ENCODE data around the gene DNM3. TPM values are rescaled to one million over a fixed set of nuclear protein-coding genes. Genes with fewer than 3 reads are reported as not detected.
"Not testable (repeated sequence)": the region's sequence is repeated elsewhere in the genome, so short reads cannot be mapped to it uniquely, and the experiment has no call there.

DNM3 gene
- total RNA-seq, 1 donor from 2014 or later: 2.6 TPM

DNA sequence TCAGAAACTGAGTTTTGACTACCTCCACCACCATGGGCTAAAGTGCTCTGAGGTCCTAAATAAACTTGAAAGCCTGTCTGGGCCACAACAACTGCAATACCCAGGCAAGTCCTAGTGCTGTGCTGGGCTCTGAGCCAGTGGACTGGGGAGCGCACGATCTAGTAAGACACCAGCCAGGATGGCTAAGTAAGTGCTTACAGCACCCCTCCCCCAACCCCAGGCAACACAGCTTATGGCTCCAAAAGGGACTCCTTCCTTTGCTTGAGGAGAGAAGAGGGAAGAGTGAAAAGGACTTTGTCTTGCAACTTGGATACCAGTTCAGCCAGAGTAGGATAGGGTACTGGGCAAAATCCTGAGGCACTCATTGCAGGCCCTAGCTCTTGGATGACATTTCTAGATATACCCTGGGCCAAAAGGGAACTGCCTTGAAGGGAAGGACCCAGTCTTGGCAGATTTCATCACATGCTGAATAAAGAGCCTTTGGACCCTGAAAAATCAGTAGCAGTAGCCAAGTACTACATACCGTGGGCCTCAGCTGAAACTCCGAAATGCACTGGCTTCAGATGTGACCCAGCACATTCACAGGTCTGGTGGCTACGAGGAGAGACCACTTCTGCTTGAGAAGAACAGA lies 580.8 kb downstream of the DNM3 start:
- H3K27ac ChIP-seq (ENCODE audit: low read depth, low read length): no peak overlapping the region
- H3K4me1 ChIP-seq (ENCODE audit: control insufficient read depth in 3 of 3, insufficient read depth in 3 of 3, low read length in 3 of 3): peaks cover 3 to 6% (median 5%) of the 10 kb centered on the region in 3 donors
- no peak overlapping the region for H3K9ac ChIP-seq (ENCODE audit: low read depth in 1 of 3, low read length in 3 of 3)
- H3K9me3 ChIP-seq (ENCODE audit: control insufficient read depth in 3 of 3, low read length in 3 of 3): no peaks in the 10 kb centered on the region
- H3K36me3 ChIP-seq (ENCODE audit: control insufficient read depth in 3 of 3, insufficient read depth in 3 of 3, low read length in 3 of 3): no peaks in the 10 kb centered on the region
- no peaks in the 10 kb centered on the region for H3K27me3 ChIP-seq (ENCODE audit: control insufficient read depth in 3 of 3, insufficient read depth in 3 of 3, low read length in 3 of 3)
- H3K4me3 ChIP-seq (ENCODE audit: low read length in 3 of 3): no peak overlapping the region

DNA sequence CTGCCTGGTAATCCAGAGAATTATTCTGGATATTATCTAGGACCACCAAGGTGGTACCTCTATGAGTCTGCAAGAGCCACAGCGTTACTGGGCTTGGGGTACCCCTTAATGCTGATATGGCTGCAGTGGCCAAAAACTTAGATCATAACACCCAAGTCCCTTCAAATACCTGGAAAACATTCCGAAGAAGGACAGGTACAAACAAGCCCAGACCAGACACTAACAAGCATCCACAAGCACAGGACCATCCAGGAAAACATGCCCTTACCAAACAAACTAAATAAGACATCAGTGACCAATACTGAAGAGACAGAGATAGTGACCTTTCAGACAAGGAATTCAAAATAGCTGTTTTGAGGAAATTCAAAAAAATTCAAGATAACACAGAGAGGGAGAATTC lies 582.0 kb downstream of the DNM3 start:
- H3K9ac ChIP-seq (ENCODE audit: low read depth in 1 of 3, low read length in 3 of 3): no peak overlapping the region
- H3K36me3 ChIP-seq (ENCODE audit: control insufficient read depth in 3 of 3, insufficient read depth in 3 of 3, low read length in 3 of 3): no peaks in the 10 kb centered on the region
- H3K4me1 ChIP-seq (ENCODE audit: control insufficient read depth in 3 of 3, insufficient read depth in 3 of 3, low read length in 3 of 3): peaks cover 3 to 6% (median 5%) of the 10 kb centered on the region in 3 donors
- no peaks in the 10 kb centered on the region for H3K9me3 ChIP-seq (ENCODE audit: control insufficient read depth in 3 of 3, low read length in 3 of 3)
- H3K27me3 ChIP-seq (ENCODE audit: control insufficient read depth in 3 of 3, insufficient read depth in 3 of 3, low read length in 3 of 3): no peaks in the 10 kb centered on the region
- no peak overlapping the region for H3K4me3 ChIP-seq (ENCODE audit: low read length in 3 of 3)
- H3K27ac ChIP-seq (ENCODE audit: low read depth, low read length): no peak overlapping the region

- Histone ChIP-seq H3K9ac (ENCODE audit: low read depth in 1 of 3, low read length in 3 of 3) (peak overlapping the region in 1 of 3 donors; percentile 5), H3K27ac (ENCODE audit: low read depth, low read length) (no peak overlapping the region)
Measured at GRCh38 chr1:172425339-172425738, 584.0 kb downstream of the DNM3 start.

DNA sequence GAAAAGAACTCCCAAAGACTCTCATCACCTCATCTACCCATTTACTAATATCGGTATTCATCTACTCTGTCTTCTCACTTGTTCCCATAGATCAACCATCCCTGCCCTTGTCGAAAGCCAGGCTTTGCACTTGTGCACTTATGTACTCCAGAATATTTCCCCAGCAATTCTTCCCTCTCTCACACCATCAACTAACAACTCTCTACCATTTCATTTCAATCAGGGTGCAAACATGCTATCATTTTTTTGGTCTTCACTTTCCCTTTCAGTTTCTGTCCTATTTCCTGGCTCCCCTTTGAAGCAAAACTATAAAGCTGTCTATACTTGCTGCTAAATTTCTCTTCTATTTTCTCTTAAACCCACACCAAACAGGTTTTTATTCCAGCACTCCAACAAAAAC lies 585.9 kb downstream of the DNM3 start:
- peaks cover 0 to 6% (median 3%) of the 10 kb centered on the region in 3 donors for H3K4me1 ChIP-seq (ENCODE audit: control insufficient read depth in 3 of 3, insufficient read depth in 3 of 3, low read length in 3 of 3)
- H3K36me3 ChIP-seq (ENCODE audit: control insufficient read depth in 3 of 3, insufficient read depth in 3 of 3, low read length in 3 of 3): no peaks in the 10 kb centered on the region
- no peaks in the 10 kb centered on the region for H3K9me3 ChIP-seq (ENCODE audit: control insufficient read depth in 3 of 3, low read length in 3 of 3)
- H3K4me3 ChIP-seq (ENCODE audit: low read length in 3 of 3): no peak overlapping the region
- no peak overlapping the region for H3K27ac ChIP-seq (ENCODE audit: low read depth, low read length)
- no peaks in the 10 kb centered on the region for H3K27me3 ChIP-seq (ENCODE audit: control insufficient read depth in 3 of 3, insufficient read depth in 3 of 3, low read length in 3 of 3)
- no peak overlapping the region for H3K9ac ChIP-seq (ENCODE audit: low read depth in 1 of 3, low read length in 3 of 3)

More at GRCh38 chr1:172425339-172425738, 584.0 kb downstream of the DNM3 start:
- H3K4me3 ChIP-seq (ENCODE audit: low read length in 3 of 3): no peak overlapping the region
- H3K27me3 ChIP-seq (ENCODE audit: control insufficient read depth in 3 of 3, insufficient read depth in 3 of 3, low read length in 3 of 3): no peaks in the 10 kb centered on the region
- H3K4me1 ChIP-seq (ENCODE audit: control insufficient read depth in 3 of 3, insufficient read depth in 3 of 3, low read length in 3 of 3): peaks cover 3 to 12% (median 5%) of the 10 kb centered on the region in 3 donors
- H3K36me3 ChIP-seq (ENCODE audit: control insufficient read depth in 3 of 3, insufficient read depth in 3 of 3, low read length in 3 of 3): no peaks in the 10 kb centered on the region
- no peaks in the 10 kb centered on the region for H3K9me3 ChIP-seq (ENCODE audit: control insufficient read depth in 3 of 3, low read length in 3 of 3)

- no peaks in the 10 kb centered on the region for H3K27me3 ChIP-seq (ENCODE audit: control insufficient read depth in 3 of 3, insufficient read depth in 3 of 3, low read length in 3 of 3)
Measured at GRCh38 chr1:172429331-172430127, 588.2 kb downstream of the DNM3 start.

GRCh38 chr1:172430128-172430454 lies 588.8 kb downstream of the DNM3 start:
- no peaks in the 10 kb centered on the region for H3K9me3 ChIP-seq (ENCODE audit: control insufficient read depth in 3 of 3, low read length in 3 of 3)
- H3K4me1 ChIP-seq (ENCODE audit: control insufficient read depth in 3 of 3, insufficient read depth in 3 of 3, low read length in 3 of 3): peaks cover 0 to 6% (median 0%) of the 10 kb centered on the region in 3 donors
- no peak overlapping the region for H3K9ac ChIP-seq (ENCODE audit: low read depth in 1 of 3, low read length in 3 of 3)
- H3K27me3 ChIP-seq (ENCODE audit: control insufficient read depth in 3 of 3, insufficient read depth in 3 of 3, low read length in 3 of 3): no peaks in the 10 kb centered on the region
- no peaks in the 10 kb centered on the region for H3K36me3 ChIP-seq (ENCODE audit: control insufficient read depth in 3 of 3, insufficient read depth in 3 of 3, low read length in 3 of 3)
- no peak overlapping the region for H3K4me3 ChIP-seq (ENCODE audit: low read length in 3 of 3)
- H3K27ac ChIP-seq (ENCODE audit: low read depth, low read length): no peak overlapping the region

More at GRCh38 chr1:172429331-172430127, 588.2 kb downstream of the DNM3 start:
- Histone ChIP-seq H3K36me3 (ENCODE audit: control insufficient read depth in 3 of 3, insufficient read depth in 3 of 3, low read length in 3 of 3) (no peaks in the 10 kb centered on the region), H3K9me3 (ENCODE audit: control insufficient read depth in 3 of 3, low read length in 3 of 3) (no peaks in the 10 kb centered on the region), H3K9ac (ENCODE audit: low read depth in 1 of 3, low read length in 3 of 3) (no peak overlapping the region), H3K4me1 (ENCODE audit: control insufficient read depth in 3 of 3, insufficient read depth in 3 of 3, low read length in 3 of 3) (peaks cover 0 to 6% (median 0%) of the 10 kb centered on the region in 3 donors), H3K27ac (ENCODE audit: low read depth, low read length) (no peak overlapping the region), H3K4me3 (ENCODE audit: low read length in 3 of 3) (no peak overlapping the region)

GRCh38 chr1:172431204-172431603 lies 589.9 kb downstream of the DNM3 start:
- no peak overlapping the region for H3K4me3 ChIP-seq (ENCODE audit: low read length in 3 of 3)
- no peak overlapping the region for H3K27ac ChIP-seq (ENCODE audit: low read depth, low read length)
- H3K36me3 ChIP-seq (ENCODE audit: control insufficient read depth in 3 of 3, insufficient read depth in 3 of 3, low read length in 3 of 3): no peaks in the 10 kb centered on the region
- no peaks in the 10 kb centered on the region for H3K9me3 ChIP-seq (ENCODE audit: control insufficient read depth in 3 of 3, low read length in 3 of 3)
- H3K27me3 ChIP-seq (ENCODE audit: control insufficient read depth in 3 of 3, insufficient read depth in 3 of 3, low read length in 3 of 3): no peaks in the 10 kb centered on the region
- no peak overlapping the region for H3K9ac ChIP-seq (ENCODE audit: low read depth in 1 of 3, low read length in 3 of 3)
- peaks cover 0 to 6% (median 0%) of the 10 kb centered on the region in 3 donors for H3K4me1 ChIP-seq (ENCODE audit: control insufficient read depth in 3 of 3, insufficient read depth in 3 of 3, low read length in 3 of 3)

DNA sequence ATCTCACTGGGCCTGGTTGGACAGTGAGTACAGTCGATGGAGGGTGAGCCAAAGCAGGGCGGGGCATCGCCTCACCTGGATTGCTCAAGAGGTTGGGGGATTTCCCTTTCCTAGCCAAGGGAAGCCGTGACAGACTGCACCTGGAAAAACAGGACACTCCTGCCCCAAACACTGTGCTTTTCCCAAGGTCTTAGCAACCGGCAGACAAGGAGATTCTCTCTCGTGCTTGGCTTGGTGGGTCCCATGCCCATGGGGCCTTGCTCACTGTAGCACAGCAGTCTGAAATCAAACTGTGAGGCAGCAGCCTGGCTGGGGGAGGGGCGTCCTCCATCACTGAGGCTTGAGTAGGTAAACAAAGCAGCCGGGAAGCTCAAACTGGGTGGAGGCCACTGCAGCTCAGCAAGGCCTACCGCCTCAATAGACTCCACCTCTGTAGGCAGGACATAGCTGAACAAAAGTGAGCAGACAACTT lies 590.5 kb downstream of the DNM3 start:
- H3K36me3 ChIP-seq (ENCODE audit: control insufficient read depth in 3 of 3, insufficient read depth in 3 of 3, low read length in 3 of 3): no peaks in the 10 kb centered on the region
- peaks cover 0 to 6% (median 0%) of the 10 kb centered on the region in 3 donors for H3K4me1 ChIP-seq (ENCODE audit: control insufficient read depth in 3 of 3, insufficient read depth in 3 of 3, low read length in 3 of 3)
- no peak overlapping the region for H3K4me3 ChIP-seq (ENCODE audit: low read length in 3 of 3)
- H3K27me3 ChIP-seq (ENCODE audit: control insufficient read depth in 3 of 3, insufficient read depth in 3 of 3, low read length in 3 of 3): no peaks in the 10 kb centered on the region
- H3K9ac ChIP-seq (ENCODE audit: low read depth in 1 of 3, low read length in 3 of 3): no peak overlapping the region
- H3K9me3 ChIP-seq (ENCODE audit: control insufficient read depth in 3 of 3, low read length in 3 of 3): no peaks in the 10 kb centered on the region
- no peak overlapping the region for H3K27ac ChIP-seq (ENCODE audit: low read depth, low read length)

GRCh38 chr1:172437183-172437582 lies 595.9 kb downstream of the DNM3 start:
- H3K4me3 ChIP-seq (ENCODE audit: low read length in 3 of 3); H3K9me3 ChIP-seq (ENCODE audit: control insufficient read depth in 3 of 3, low read length in 3 of 3); H3K27ac ChIP-seq (ENCODE audit: low read depth, low read length); H3K4me1 ChIP-seq (ENCODE audit: control insufficient read depth in 3 of 3, insufficient read depth in 3 of 3, low read length in 3 of 3); H3K9ac ChIP-seq (ENCODE audit: low read depth in 1 of 3, low read length in 3 of 3); H3K27me3 ChIP-seq (ENCODE audit: control insufficient read depth in 3 of 3, insufficient read depth in 3 of 3, low read length in 3 of 3); H3K36me3 ChIP-seq (ENCODE audit: control insufficient read depth in 3 of 3, insufficient read depth in 3 of 3, low read length in 3 of 3): not testable (repeated sequence)

DNA sequence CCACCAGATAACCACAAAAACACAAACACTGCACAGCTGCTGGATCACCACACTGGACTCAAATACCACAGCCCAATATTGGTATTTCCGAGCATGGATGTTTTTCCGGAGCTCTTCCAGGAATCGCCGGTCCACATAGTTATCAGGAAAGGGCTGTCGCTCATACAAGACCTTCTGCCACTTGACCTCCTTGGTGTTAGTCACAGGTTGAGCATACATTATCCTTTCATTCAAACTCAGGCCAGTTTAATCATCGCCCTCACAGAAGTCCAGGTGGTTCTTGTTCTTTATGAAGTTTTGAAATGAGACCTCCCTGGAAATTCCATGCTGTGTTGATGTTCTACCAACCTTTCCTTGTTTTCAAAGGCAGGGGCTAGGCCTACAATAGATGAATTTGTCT lies 601.1 kb downstream of the DNM3 start:
- Histone ChIP-seq H3K9ac (ENCODE audit: low read depth in 1 of 3, low read length in 3 of 3) (no peak overlapping the region), H3K4me1 (ENCODE audit: control insufficient read depth in 3 of 3, insufficient read depth in 3 of 3, low read length in 3 of 3) (peaks cover 21 to 31% (median 26%) of the 10 kb centered on the region in 3 donors), H3K36me3 (ENCODE audit: control insufficient read depth in 3 of 3, insufficient read depth in 3 of 3, low read length in 3 of 3) (peaks cover 4 to 8% (median 7%) of the 10 kb centered on the region in 3 donors), H3K27ac (ENCODE audit: low read depth, low read length) (no peak overlapping the region), H3K27me3 (ENCODE audit: control insufficient read depth in 3 of 3, insufficient read depth in 3 of 3, low read length in 3 of 3) (no peaks in the 10 kb centered on the region), H3K9me3 (ENCODE audit: control insufficient read depth in 3 of 3, low read length in 3 of 3) (no peaks in the 10 kb centered on the region), H3K4me3 (ENCODE audit: low read length in 3 of 3) (no peak overlapping the region)
